ENCODE measurements around the gene C6orf15. TPM values are rescaled to one million over a fixed set of nuclear protein-coding genes. Genes with fewer than 3 reads are reported as not detected.

The C6orf15 gene
- polyA plus RNA-seq, 2 of the 4 experiments (the other 2 are of a cell fraction) = not detected

DNA sequence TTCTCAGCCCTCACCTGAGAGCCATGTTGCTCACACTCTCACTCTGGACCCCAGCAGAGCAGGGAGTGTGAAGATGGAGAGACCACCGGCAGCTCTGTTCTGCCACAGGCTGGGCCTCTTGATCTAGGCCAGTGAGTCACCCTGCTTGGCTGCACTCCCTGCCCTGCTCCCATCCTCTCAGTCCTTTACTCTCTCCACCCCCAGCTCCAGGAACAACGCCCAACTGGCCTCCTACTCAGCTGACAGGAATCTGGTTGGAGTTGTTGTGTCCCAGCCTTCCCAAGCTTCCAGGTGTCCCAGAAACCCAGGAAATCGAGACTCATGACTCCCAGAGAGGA lies 2.1 kb upstream of the C6orf15 start, which contains the start of gene PSORS1C1:
Gene PSORS1C1, plus strand, starts transcription at position 260 of the 338 bp plus-strand sequence. CDS start 14,833 bp downstream, outside the sequence.
- TF ChIP-seq, protein P1, sequence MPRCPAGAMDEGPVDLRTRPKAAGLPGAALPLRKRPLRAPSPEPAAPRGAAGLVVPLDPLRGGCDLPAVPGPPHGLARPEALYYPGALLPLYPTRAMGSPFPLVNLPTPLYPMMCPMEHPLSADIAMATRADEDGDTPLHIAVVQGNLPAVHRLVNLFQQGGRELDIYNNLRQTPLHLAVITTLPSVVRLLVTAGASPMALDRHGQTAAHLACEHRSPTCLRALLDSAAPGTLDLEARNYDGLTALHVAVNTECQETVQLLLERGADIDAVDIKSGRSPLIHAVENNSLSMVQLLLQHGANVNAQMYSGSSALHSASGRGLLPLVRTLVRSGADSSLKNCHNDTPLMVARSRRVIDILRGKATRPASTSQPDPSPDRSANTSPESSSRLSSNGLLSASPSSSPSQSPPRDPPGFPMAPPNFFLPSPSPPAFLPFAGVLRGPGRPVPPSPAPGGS (IDR thresholded peaks at IDR 0.05) = no peak
- no peak for TF ChIP-seq CHD4 (IDR thresholded peaks at IDR 0.05; ENCODE audit: borderline replicate concordance)
- TF ChIP-seq SREBF2 (IDR thresholded peaks at IDR 0.05) = no peak
- TF ChIP-seq JUN (IDR thresholded peaks at IDR 0.05) = peak in 1 of 2 experiments; percentile 40; a peak in 1 of 5 replicates
- no peak for TF ChIP-seq FOSL2 (IDR thresholded peaks at IDR 0.05)
- peak; percentile 74 for TF ChIP-seq FOSL2 (CRISPR knock-in tag; IDR thresholded peaks at IDR 0.05)
- TF ChIP-seq BHLHE40 (IDR thresholded peaks at IDR 0.05; ENCODE audit: low read depth, low read length) = no peak
- no peak for TF ChIP-seq EHF (CRISPR knock-in tag; IDR thresholded peaks at IDR 0.05)
- TF ChIP-seq RARB (CRISPR knock-in tag; IDR thresholded peaks at IDR 0.05) = no peak
- TF ChIP-seq, protein P2, sequence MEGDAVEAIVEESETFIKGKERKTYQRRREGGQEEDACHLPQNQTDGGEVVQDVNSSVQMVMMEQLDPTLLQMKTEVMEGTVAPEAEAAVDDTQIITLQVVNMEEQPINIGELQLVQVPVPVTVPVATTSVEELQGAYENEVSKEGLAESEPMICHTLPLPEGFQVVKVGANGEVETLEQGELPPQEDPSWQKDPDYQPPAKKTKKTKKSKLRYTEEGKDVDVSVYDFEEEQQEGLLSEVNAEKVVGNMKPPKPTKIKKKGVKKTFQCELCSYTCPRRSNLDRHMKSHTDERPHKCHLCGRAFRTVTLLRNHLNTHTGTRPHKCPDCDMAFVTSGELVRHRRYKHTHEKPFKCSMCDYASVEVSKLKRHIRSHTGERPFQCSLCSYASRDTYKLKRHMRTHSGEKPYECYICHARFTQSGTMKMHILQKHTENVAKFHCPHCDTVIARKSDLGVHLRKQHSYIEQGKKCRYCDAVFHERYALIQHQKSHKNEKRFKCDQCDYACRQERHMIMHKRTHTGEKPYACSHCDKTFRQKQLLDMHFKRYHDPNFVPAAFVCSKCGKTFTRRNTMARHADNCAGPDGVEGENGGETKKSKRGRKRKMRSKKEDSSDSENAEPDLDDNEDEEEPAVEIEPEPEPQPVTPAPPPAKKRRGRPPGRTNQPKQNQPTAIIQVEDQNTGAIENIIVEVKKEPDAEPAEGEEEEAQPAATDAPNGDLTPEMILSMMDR (IDR thresholded peaks at IDR 0.05) = no peak
- TF ChIP-seq MAFK (IDR thresholded peaks at IDR 0.05; ENCODE audit: partially characterized antibody) = no peak
- TF ChIP-seq TP53 (CRISPR knock-in tag; IDR thresholded peaks at IDR 0.05) = no peak
- TF ChIP-seq ESRRA (IDR thresholded peaks at IDR 0.05; ENCODE audit: borderline replicate concordance, low read length) = no peak
- TF ChIP-seq, protein P3, sequence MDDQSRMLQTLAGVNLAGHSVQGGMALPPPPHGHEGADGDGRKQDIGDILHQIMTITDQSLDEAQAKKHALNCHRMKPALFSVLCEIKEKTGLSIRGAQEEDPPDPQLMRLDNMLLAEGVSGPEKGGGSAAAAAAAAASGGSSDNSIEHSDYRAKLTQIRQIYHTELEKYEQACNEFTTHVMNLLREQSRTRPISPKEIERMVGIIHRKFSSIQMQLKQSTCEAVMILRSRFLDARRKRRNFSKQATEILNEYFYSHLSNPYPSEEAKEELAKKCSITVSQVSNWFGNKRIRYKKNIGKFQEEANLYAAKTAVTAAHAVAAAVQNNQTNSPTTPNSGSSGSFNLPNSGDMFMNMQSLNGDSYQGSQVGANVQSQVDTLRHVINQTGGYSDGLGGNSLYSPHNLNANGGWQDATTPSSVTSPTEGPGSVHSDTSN (IDR thresholded peaks at IDR 0.05) = no peak
- TF ChIP-seq CHD2 (IDR thresholded peaks at IDR 0.05; ENCODE audit: low read length, partially characterized antibody) = no peak
- Histone ChIP-seq H3K4me3 (peak within 1 kb of the TSS; percentile 40), H3K9me3 (no peaks in the 10 kb centered on the region), H3K4me2 (peak within 1 kb of the TSS; percentile 87), H3K27ac (peak within 1 kb of the TSS; percentile 92 to 93), H3K4me1 (peaks cover 16% of the 10 kb centered on the region)
- 0% methylated on average over 2 of the region's 3 CpGs for WGBS (ENCODE audit: missing lambda C conversion rate)
- peak; percentile 73 to 81 for DNase-seq (ENCODE audit: low read depth in 1 of 2, low spot score in 1 of 2)
- FAIRE-seq = no peak
- peak; percentile 96 to 97 for ATAC-seq
- ChIA-PET POLR2A (interaction anchor here (0.6 to 1.3 kb wide), 7 partner anchors 11 to 426 kb away, joined by 3 to 6 read pairs (median 4); partner anchors contain the start of gene GTF2H4), CTCF (interaction anchor here (0.6 to 4.0 kb wide), 20 partner anchors 9 to 287 kb away, joined by 3 to 31 read pairs (median 4); partner anchors contain the start of gene VARS2)

GRCh38 chr6:31113861-31114540 lies 1.6 kb upstream of the C6orf15 start:
- 54% methylated on average over 7 of the region's 7 CpGs for WGBS (ENCODE audit: missing lambda C conversion rate)
- POLR2A ChIA-PET = interaction anchor here (0.6 to 1.3 kb wide), 5 partner anchors 12 to 426 kb away, joined by 3 to 6 read pairs (median 4); partner anchors contain the start of gene GTF2H4
- H3K4me2 ChIP-seq = peak overlapping the region; percentile 87
- peak overlapping the region; percentile 92 to 93 for H3K27ac ChIP-seq
- TF ChIP-seq MAFK (IDR thresholded peaks at IDR 0.05; ENCODE audit: partially characterized antibody) (no peak), USF2 (IDR thresholded peaks at IDR 0.05) (no peak), PHF8 (IDR thresholded peaks at IDR 0.05; ENCODE audit: borderline replicate concordance, low read depth) (no peak), KDM5A (IDR thresholded peaks at IDR 0.05) (no peak), ESRRA (IDR thresholded peaks at IDR 0.05; ENCODE audit: borderline replicate concordance, low read length) (no peak), CEBPB (IDR thresholded peaks at IDR 0.05) (no peak), TP53 (CRISPR knock-in tag; IDR thresholded peaks at IDR 0.05) (no peak), MAZ (IDR thresholded peaks at IDR 0.05; ENCODE audit: borderline replicate concordance, low read depth, low read length) (no peak), HEYL (CRISPR knock-in tag; IDR thresholded peaks at IDR 0.05) (no peak), E2F6 (IDR thresholded peaks at IDR 0.05; ENCODE audit: borderline replicate concordance, low read depth) (no peak), ELK1 (IDR thresholded peaks at IDR 0.05; ENCODE audit: low read depth, low read length) (no peak), EHMT2 (IDR thresholded peaks at IDR 0.05; ENCODE audit: low read depth) (no peak)
- TF ChIP-seq, protein P4, sequence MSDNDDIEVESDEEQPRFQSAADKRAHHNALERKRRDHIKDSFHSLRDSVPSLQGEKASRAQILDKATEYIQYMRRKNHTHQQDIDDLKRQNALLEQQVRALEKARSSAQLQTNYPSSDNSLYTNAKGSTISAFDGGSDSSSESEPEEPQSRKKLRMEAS (IDR thresholded peaks at IDR 0.05) = no peak
- peak; percentile 14 to 31; a peak in 4 of 6 replicates for ATAC-seq
- FAIRE-seq = no peak
- DNase-seq (ENCODE audit: low read depth in 1 of 2, low spot score in 1 of 2) = no peak
- H3K4me3 ChIP-seq = no peak overlapping the region
- peaks cover 16% of the 10 kb centered on the region for H3K4me1 ChIP-seq
- CTCF ChIA-PET = interaction anchor here (0.6 to 4.0 kb wide), 15 partner anchors 9 to 286 kb away, joined by 3 to 31 read pairs (median 5); no protein-coding TSS in a partner anchor
- no peaks in the 10 kb centered on the region for H3K9me3 ChIP-seq
